Stimulated activated CD4-positive, alpha-beta T cell treated with anti-CD3 and anti-CD28 coated beads, TNF-alpha, amount 100 ng/mL, for 1 hour (primary cell): ENCODE results near the gene NTMT1.

Source experiments
- DNase-seq, 3 donors: peaks; one replicate each; pipeline ENCODE4 v3.0.0-alpha.2; 2020; ENCODE audit warnings: low read depth in 3 of 3, low spot score in 1 of 3

NTMT1 gene

DNA sequence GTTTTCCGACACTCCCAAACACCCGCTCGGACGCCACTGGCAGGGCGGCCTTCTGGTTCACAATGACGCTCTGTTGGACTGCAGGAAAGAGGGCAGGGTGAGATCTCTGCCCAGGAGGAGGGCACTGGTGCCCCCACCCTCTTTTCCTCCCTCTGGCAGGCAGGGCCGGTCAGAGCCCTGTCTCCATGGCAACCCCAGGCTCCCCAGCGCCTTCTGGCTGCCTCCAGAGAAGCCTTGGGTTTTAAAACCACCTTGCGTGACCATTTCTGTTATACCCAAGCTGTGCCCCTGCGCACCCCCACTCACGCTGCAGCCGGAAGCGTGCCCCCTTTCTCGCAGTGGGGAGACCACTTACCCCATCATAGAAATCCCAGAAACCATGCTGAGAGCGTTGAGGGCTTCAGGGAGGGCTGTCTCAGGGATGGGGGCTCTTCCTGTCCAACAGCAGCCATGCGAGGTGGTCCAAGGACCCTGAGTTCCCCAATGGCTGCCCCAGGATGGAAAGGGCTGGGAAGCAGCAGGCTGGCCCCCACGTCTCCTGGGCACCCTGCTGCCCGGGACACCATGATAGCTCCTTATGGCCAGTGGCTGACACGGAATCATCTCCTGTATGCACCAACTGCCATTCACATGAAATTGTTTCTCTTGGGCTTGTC lies 12.3 kb upstream of the NTMT1 start:
- DNase-seq: no peak

DNA sequence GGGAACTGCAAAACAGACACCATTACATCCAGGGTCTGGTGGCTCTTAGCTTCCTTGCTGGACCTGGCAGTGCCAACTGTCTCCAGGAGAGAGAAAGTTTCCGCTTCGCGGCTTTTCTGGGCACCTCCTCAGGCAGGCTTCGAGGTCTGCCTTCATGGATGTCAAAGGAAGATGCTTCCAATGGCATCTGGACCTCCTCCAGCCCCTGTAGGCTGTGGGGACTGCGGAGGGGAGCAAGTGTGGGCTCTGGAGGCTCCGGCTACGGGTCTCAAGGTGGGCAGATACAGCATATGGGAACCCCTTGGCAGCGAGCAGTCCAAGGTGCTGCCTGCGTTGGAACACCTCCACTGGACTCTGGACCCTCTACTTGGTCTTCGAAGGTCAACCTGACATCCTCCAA lies 11.0 kb upstream of the NTMT1 start:
- no peak for DNase-seq

DNA sequence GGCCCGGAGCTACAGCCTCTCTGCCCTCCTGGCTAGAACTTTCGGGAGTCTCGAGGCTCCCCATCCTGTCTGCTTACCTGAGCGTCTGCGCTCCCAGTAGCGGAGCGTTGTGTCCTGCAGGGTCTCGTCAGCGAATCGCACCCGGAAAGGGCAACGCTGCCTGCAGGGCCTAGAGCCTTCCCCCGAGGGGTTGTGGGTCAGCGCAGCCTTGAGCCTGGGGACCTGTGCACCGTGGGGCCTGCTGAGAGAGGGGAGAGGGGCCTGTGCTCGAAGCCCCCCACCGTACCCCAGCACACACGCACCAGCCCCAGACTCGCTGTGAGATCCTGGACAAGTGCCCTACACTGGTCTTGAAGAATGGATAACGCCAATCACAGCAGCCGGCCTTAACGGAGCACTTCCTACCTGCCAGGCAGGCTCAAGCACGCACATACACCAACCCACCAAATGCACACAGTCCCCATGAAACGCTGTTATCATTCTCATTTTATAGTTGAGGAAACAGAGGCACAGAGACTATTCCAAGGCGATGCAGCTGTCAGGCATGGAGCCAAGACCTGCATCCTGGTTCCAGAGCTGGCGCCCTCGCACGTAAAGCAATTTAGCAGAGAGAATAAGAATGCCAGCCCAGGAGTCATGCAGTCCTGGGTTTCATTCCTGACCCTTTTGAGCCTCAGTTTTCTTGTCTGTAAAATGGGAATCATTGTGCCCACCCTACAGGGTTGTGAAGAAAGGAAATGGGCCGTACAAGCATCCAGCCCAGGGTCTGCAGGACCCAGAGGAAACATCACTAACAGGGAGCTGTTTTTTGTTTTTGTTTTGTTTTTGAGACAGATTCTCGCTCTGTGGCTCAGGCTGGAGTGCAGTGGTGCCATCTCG lies 10.3 kb upstream of the NTMT1 start:
- DNase-seq: no peak

DNA sequence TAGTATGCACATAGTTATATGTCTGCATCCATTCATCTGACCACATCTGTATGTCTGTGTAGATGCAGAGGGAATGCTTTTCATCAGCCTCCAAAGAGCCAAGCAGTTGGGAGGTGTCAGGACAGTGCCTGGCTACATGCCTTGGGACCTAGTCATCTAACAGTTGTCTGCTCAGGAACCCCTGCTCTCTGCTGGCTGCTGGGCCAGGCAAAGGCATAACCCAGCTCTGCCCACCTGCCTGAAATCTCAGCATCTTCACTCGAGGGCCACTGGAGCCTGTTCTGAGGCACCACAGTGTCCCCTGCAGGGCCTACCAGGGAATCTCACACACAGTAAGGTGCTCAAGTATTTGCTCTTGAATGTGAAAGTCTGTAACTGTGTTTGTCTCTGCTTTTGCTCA lies 8.8 kb upstream of the NTMT1 start:
- DNase-seq: no peak

DNA sequence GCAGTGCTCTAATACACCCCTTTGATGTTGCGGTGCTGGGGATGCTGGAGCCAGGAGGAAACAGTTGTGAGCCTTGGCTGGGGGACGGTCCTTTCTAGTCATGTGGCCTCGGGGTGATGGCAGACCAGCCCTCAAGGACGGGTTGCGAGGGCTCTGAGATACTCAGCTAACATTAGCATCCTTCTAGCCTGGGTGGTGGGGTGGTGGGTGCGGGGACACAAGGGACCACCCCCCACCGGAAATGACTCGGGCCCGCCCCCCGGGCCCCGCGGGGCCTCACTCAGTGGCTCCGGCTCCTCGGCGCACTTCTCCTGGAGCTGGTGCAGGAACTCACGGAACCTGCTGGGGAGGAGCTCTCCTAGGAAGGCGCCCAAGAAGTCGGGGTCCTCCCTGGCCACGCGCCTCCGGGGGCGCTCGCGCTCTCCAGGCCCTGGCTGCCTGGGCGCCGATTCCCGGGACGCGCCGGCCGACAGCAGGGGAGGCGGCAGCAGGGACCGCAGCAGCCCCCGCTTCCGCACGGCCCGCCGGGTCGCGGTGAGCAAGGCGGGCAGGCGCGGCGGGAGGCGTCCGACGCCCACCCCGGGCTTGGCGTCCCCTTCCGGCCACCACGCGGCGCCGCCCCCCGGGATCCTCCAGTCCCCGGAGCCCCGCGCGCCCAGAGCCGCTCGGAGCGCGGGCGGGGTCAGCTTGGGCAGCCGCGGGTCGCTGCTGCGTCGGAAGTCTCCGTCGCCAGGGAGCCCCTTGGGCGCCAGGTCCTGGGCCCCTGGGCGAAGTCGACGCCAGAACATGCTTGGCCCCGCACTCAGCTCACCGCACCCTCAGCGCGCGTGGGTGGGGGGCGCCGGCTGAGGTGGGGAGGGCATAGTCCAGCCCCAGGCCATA lies 5.9 kb upstream of the NTMT1 start:
- DNase-seq: no peak

DNA sequence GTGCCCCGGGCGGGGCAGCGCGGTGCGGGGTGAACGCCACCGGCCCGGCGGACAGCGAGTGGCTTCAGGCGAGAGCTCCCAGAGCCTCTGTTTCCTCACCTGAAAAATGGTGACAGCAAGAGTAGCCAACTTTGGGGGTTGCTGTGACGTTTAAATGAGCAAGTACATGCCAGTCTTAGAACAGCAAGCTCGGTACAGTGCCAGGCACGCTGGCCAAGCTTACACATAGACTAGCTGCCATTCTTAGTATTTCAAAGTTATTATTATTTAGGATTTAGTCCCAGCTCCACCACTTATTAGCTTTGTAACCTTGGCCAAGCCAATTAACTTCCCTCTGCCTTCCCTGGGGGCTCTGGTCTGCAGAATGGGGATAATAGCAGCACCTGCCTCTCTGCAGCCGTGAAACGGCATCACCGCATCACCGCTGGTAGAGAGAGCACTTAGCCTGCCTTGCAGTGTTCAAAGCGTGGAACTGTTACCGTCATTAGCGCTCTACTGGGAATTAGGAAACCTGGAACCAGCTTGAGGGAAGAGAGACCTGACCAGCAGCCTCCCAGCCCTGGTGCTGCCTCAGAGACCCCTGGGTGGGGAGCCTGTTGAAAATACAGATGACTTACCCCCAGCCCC lies 5.2 kb upstream of the NTMT1 start, which contains the start of gene C9orf50:
C9orf50 (minus strand) TSS at position 433 of the 627 bp plus-strand sequence. CDS start 527 bp downstream, outside the sequence.
- no peak for DNase-seq

DNA sequence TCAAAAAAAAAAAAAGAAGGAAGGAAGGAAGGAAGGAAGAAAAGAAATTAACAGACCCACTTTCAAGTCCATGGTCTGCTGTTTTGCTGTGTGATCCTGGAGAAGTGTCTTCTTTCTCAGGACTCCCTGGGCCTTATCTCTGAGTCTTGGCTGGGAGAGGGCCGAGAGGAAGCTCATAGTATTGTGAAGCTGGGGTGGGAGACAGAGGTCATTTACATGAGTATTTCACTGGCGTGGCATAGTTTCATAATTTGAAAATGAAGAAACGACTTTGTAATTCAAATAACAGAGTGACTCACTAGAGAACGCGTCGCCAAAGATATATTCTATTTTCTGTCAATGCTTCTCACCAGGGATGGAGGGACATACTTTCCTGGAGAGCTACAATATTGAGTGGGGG lies 2.6 kb upstream of the NTMT1 start:
- no peak for DNase-seq

DNA sequence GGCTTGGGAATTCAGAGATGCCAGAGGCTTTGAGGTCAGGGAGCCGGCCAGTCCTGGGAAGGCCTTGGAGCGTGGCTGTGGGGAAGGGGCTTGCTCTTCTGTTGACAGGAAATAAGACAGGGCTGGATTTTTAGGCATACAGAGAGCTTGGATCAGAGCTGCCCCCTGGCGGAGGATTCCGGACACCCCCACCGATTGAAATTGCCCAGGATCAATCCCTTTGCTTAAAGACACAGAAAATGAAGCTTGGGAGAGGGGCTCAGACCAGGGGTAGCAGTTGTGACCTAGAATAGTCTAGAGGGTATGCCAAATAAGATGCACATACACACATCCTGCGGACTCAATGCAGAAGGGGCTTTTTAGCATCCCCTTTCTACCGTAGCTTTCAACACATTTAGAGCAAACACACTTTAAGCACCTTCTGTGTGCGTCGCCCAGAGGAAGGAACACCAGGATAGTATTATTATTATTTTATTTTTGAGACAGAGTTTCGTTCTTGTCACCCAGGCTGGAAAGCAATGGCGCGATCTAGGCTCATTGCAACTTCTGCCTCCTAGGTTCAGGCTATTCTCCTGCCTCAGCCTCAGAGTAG lies 1.7 kb upstream of the NTMT1 start:
- peak; percentile 27 to 69 (median 30) for DNase-seq

DNA sequence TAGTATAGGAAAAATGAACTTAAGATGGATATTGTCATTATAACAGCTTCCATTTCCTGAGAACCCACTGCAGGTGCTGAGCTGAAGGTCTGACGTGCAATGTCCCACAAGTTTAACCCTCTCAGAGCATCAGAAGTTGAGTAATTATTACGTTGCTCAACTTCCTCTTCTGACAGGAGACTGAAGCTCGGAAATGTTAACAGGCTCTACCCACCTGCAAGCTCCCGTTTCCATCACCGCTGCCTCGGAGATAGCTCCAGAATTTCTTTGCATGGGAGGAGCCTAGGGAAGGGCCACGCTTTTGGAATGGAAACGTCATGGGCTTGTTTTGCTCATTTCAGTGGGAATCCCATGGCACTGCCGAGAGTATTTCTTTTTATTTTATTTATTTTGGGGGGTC lies 1.0 kb upstream of the NTMT1 start:
- no peak for DNase-seq

DNA sequence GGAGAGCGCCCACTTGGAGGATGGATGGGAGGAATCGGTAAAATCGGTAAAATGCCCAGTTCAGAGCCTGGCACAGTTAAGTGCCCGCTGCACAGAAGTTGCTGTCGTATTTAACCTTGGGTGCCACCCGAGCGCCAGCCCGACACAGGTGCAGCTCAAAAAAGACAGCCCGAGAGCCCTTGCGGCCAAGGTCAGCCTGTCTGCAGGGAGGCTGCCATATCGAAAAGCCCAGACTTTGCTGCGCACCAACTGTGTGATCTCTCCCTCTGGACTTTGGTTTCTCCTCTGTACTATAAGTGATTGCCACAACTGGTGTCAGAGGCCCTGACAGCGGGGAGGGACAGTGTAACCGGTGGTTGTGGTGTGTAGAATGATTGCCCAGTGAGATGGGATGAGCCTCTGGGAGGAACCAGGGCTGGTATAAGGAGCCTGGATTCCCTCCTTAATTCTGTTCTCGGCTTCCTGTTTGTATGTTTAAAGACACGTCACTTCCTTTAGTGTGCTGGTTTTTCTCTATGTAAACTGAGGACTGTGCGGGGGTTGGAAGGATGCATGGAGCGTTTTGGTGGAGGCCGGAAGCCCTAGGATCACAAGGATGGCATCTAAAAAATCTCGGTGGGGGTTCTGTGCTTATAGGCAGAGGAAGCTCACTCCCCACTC lies 792 bp downstream of the NTMT1 start:
- DNase-seq: no peak

DNA sequence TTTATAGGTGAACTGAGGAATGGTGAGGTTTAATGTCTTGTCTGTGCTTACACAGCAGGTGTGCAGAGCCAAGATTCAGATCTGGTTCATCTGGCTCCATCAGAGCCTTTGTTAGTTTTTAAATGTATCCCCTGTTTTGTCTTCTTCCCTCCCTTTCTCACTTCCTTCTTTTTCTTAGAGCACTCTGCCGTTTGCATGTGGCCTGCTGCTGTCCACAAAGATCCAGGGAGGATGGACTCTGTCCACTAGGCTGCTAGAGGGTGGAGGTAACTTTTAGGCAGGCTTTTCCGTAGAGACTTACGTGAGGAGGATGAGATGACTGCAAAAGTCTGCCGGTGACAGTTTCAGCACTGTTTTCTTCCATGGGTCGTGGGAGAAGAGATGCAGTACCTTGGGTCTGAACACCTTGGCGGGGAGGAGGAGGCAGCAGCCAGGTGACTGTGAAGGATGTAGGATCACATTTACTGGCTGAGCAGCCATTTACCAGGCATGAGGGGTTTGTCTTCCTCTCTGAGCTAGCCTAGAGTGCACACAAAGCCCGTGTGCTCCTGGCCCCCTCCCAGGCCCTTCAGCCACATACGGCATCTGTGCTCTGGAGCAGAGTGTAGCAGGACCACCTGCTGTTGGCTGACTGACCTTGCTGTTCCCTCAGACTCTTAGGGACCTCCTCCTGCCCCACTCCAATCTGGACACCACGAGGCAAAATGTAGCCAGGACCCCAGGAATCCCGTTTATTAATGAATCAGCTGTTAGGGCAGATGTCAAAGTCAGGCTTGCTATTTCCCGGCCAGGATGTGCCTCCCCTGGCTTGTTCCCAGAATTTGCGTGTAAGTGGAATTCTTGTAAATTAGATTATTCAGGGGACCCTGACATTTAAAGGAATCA lies 1.8 kb downstream of the NTMT1 start:
- DNase-seq: no peak

DNA sequence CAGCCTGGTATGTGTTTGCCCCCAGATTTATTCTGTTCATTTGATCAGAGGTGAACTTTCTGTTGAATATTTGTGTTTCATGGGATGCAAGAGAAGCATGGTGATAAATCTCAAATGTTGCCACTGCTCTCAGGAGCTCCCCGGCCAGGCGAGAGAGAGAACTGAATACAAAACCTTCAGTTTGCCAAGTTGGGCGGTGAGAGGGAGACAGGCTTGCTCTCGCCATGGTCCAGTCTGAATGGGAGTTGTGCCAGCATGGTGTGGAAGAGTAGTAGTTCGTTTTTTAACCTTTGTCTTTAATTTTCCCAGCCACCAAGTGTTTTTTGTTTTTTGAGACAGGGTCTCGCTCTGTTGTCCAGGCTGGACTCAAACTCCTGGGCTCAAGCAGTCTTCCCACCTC lies 2.7 kb downstream of the NTMT1 start:
- no peak for DNase-seq

DNA sequence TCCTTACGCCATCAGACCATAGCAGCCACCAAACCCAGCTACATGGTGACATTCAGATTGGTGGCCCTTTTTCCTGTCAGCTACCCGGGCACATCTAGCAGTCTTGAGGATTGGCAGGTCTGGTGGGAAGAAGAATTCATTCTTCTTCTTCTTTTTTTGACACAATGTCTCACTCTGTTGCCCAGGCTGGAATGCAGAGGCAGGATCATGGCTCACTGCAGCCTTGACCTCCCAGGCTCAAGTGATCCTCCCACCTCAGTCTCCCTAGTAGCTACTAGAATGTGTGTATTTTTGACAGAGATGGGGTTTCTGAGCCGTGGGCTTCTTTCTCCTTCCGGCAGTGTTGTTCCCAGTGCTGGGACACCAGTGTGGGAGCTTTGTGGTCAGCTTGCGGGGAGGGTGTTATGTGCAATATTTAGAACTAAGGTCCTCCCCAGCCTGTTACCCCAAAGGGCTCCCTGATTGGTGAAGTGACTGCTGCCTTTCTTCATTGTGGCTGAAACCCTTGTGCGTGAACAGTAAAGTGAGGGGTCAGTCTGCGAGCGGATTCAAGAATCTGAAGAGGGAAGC lies 3.4 kb downstream of the NTMT1 start:
- DNase-seq: no peak

DNA sequence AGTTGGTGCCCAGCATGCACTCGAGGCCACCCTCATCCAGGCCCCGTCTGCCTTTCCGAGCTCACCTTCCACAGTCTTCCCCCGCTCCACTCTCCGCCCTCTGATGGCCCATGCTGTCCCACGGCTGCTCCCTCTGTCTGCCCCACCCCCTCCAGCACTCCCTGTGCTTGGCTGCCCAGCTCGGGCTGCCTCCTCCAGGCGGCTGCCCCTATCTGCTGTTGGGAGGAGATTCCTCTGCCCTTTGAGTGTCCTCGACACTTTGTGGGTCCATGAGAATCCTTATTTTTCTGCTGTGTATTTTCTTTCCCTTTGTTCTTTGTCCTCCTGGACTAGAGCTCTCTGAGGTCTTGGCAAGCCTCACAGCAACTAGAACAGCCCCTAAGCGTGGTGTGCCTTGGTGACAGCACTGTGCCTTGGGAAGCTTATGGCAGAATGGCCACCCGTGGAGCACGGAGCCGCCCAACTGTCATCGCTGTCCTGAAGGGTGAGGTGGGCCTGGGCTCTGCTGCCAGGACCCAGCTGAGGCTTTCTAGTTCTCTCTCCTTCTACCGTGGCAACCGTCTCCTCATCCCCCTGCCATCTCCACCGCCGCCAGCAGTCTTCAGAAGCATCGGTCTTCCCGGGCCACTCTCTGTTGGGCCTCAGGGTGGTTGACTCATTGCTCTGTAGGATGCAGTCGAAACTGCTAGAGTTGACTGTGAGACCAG lies 5.2 kb downstream of the NTMT1 start:
- no peak for DNase-seq

DNA sequence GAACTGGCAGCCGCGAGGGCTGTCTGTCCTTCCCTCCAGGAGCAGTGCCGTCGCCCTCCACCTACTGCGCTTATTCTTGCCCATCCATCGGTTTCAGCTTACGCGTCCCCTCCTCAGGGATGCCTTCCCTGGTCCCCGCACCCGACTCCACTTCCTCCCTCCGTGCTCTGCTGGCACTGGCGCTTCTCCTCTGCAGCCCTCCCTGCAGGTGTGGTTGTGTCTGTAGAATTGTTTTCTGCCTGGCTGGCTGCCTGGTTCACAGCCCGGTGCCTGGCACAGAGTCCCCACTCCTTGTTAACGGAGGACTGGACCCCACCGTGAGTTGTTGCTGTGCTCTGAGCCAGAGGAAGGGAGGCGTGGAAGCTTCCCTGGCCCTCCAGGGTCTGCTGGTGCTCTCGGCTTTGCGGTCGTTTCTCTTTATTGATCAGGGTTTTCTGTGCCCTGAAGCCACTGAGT lies 5.7 kb downstream of the NTMT1 start:
- no peak for DNase-seq

DNA sequence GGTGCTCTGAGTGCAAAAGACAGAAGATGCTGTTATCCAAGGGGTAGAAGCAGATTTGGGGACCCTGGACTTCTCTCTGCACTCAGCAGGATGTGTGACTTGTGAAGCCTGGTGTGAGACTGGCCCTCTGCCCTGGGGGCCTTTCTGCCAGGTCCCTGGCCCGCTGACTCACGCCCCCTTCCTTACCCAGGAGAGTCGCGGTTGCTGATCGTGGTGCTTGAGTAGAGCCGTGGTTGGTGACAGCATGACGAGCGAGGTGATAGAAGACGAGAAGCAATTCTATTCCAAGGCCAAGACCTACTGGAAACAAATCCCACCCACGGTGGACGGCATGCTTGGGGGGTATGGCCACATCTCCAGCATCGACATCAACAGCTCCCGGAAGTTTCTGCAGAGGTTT lies 6.5 kb downstream of the NTMT1 start:
- no peak for DNase-seq

DNA sequence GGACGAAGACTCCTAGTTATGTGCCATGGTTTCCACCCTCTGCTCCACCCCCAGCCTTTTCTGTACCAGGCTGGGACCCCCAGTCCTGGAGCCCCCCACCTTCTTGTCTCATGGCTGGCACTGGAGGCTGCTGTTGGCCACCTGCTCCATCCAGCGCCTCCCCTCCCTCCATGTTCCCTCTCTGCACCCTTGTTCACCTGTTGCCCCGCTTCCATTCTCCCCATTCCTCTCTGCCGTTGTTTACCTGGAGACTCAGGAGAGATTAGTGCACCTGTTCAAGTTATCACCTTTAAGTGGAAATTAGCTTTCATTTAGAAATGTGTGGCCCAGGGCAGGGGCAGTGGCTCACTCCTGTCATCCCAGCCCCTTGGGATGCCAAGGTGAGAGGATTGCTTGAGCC lies 7.2 kb downstream of the NTMT1 start:
- DNase-seq: no peak

DNA sequence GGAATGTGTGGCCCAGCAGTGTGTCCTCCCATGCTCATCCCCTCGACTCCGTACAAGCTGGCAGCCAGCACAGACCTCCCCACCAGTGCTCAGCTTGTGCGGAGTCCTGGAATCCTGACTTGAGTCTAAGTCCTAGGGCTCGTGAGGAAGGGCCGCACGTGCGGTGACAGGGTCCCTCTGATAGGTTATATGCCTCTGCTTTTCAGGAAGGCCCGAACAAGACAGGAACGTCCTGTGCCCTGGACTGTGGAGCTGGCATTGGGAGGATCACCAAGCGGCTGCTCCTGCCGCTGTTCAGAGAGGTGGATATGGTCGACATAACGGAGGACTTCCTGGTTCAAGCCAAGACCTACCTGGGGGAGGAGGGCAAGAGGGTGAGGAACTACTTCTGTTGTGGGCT lies 7.9 kb downstream of the NTMT1 start:
- DNase-seq: no peak
